HL-60 (cell line): ENCODE data around the gene CDK12.

Experiments
- CTCF ChIP-seq: IDR thresholded peaks from one replicate; pipeline ENCODE4 v1.5.1; 2011; ENCODE audit warnings: low read length, control low read depth, inconsistent platforms; ENCODE audit not compliant: insufficient read depth
- GABPA ChIP-seq: IDR thresholded peaks from 2 replicates; pipeline ENCODE4 v1.6.1; 2012; ENCODE audit warnings: low read depth

GRCh38 chr17:39582658-39583057, 121.4 kb downstream of the CDK12 start:
- TF ChIP-seq CTCF = no peak
- no peak for TF ChIP-seq GABPA
